Spleen (tissue), 11 donors: ENCODE data around the gene ACER3. TPM values are rescaled to one million over a fixed set of nuclear protein-coding genes. Genes with fewer than 3 reads are reported as not detected.
"Not testable (repeated sequence)": the region's sequence is repeated elsewhere in the genome, so short reads cannot be mapped to it uniquely, and the experiment has no call there.

Experiments used
- DNase-seq: peaks from one replicate; pipeline ENCODE4 v3.0.0-alpha.2; 2020
- H3K27ac ChIP-seq, 8 donors: fragments of 200-600 bp; sonication (generic) in 7 of 8; 1 replicate in 4 of 8; 2 replicates in 4 of 8; pipeline versions ENCODE4 v1.5.0 to v1.8.0; 2016 to 2021; ENCODE audit warnings: inconsistent platforms in 4 of 8, mild to moderate bottlenecking in 4 of 8, moderate library complexity in 1 of 8
- H3K27me3 ChIP-seq, 7 donors: fragments of 200-600 bp; sonication (generic) in 6 of 7; replicated peaks in 1 of 7; 1 replicate in 4 of 7; 2 replicates in 3 of 7; pipeline versions ENCODE4 v1.5.0 to v1.8.0; 2016 to 2021; ENCODE audit warnings: inconsistent platforms in 3 of 7, mild to moderate bottlenecking in 1 of 7
- H3K36me3 ChIP-seq, 6 donors: fragments of 200-600 bp; sonication (generic) in 5 of 6; 1 replicate in 4 of 6; 2 replicates in 2 of 6; pipeline versions ENCODE4 v1.5.0 to v1.8.0; 2016 to 2021; ENCODE audit warnings: inconsistent platforms in 2 of 6
- H3K4me1 ChIP-seq, 6 donors: fragments of 200-600 bp; sonication (generic) in 5 of 6; 1 replicate in 3 of 6; 2 replicates in 3 of 6; pipeline versions ENCODE4 v1.5.0 to v1.8.0; 2016 to 2021; ENCODE audit warnings: inconsistent platforms in 3 of 6
- H3K4me3 ChIP-seq, 8 donors: fragments of 200-600 bp; sonication (generic) in 7 of 8; 1 replicate in 4 of 8; 2 replicates in 4 of 8; pipeline versions ENCODE4 v1.5.0 to v1.8.0; 2016 to 2021; ENCODE audit warnings: inconsistent platforms in 4 of 8, mild to moderate bottlenecking in 4 of 8, moderate library complexity in 2 of 8
- H3K9me3 ChIP-seq, 8 donors: fragments of 200-600 bp; sonication (generic) in 7 of 8; 1 replicate in 4 of 8; 2 replicates in 4 of 8; pipeline versions ENCODE4 v1.5.0 to v1.8.0; 2016 to 2021; ENCODE audit warnings: inconsistent platforms in 4 of 8
- CTCF ChIP-seq, 11 experiments: fragments of 200-600 bp in 7 of 11; fragments of 450-650 bp in 4 of 11; sonication (generic) in 4 of 11; IDR thresholded peaks in 8 of 11; conservative IDR thresholded peaks in 3 of 11; 1 replicate in 7 of 11; 2 replicates in 4 of 11; pipeline versions ENCODE4 v1.4.0 to v1.8.0; 2016 to 2021; ENCODE audit warnings: antibody characterized with exemption in 11 of 11, inconsistent platforms in 4 of 11, mild to moderate bottlenecking in 1 of 11
- POLR2A ChIP-seq, 3 donors: fragments of 450-650 bp; IDR thresholded peaks; one replicate each; pipeline ENCODE4 v1.5.1; 2017; ENCODE audit warnings: antibody characterized with exemption in 3 of 3, mild to moderate bottlenecking in 1 of 3
- POLR2AphosphoS5 ChIP-seq, 3 donors: sonication (generic); formaldehyde crosslinking; IDR thresholded peaks; one replicate each; pipeline ENCODE4 v1.5.1; 2017; ENCODE audit warnings: antibody characterized with exemption in 3 of 3
- WGBS, 5 donors: extraction: QIAGEN DNeasy Blood & Tissue Kit in 3 of 5; methylation state at CpG; one replicate each; pipeline versions ENCODE4 v1.1.5 to v1.1.7; 2013 to 2018; 5-methylcytosine and 5-hydroxymethylcytosine counted together
- intact Hi-C: fragments of 100-400 bp; cut with DNase I; formaldehyde crosslinking; loops from one replicate; pipeline ENCODE4 v1.15.0; 2023; ENCODE audit warnings: low total_unique reads
- polyA plus RNA-seq, 3 donors: library from polyadenylated mRNA; stranded (reverse); fragments of 200-250 nt; gene quantifications; one replicate each; pipeline ENCODE4 v1.2.1, GENCODE V29; 2013
- total RNA-seq, 7 donors: library from RNA; depleted of rRNA in 3 of 7; stranded (reverse); fragments of >200 nt in 3 of 7; fragmentation: NEBNext Ultra II Directional in 4 of 7; extraction: Animal tissue kit (Norgen Biotek cat#: 25700) in 4 of 7; gene quantifications; one replicate each; pipeline versions ENCODE4 v1.1.0 to v1.2.1, GENCODE V29; 2016 to 2021
- donor health status: healthy with polysubstance abuse.
- donor health status: DM: no; HTN: no; CAD: no; lungs with moderate emphysema.
- donor health status: DM: no; HTN: no; CAD: no.
- donor health status: Bipolar disorder and iron deficiency.
- donor health status: healthy.
- donor health status: DM: no; HTN: no; CAD: no.
- donor health status: DM: yes; HTN: yes; CAD: no.

Gene ACER3
- total and polyA plus RNA-seq, 10 donors: 2.9 to 52.2 (median 32.1) TPM

DNA sequence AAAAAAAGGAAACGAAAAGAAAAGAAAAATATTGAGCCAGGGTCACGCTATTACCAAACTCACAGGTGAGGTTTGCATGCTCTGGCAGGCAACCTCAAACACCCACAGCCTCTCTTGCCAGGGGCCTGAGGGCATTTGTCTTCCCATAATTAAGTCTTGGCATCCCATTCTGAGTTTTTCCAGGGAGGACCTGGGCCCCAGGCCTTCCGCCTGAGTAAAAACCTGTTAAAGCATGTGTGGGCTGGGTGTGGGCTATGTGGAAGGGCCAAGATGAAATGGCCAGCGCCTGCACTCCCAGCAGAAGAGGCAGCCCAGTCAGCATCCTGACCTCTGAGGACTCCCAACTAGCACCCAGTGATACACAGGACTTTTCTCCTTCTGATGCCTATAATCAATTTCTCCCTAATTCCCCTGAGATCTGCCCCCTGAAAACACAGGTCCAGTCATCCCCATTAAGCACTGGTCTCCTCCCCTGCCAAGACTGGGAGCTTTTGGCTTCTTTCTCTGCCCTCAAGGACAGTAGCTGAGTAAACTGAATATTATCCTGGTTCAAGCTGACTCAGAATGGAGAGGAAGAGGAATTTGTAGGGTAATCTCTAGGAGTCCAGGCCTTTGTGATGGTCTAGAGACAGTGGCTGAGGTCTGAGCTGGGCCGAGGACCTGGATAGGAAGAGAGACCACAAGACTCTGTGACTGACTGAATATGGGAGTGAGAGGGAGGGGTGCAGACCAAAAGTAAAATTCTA, 35.6 kb upstream of the ACER3 start:
- H3K4me3 ChIP-seq: no peak overlapping the region
- intact Hi-C loops: no loop called here
- DNase-seq: no peak
- no peaks in the 10 kb centered on the region for H3K27me3 ChIP-seq
- peaks cover 0 to 42% (median 25%) of the 10 kb centered on the region in 6 donors for H3K4me1 ChIP-seq
- no peaks in the 10 kb centered on the region for H3K9me3 ChIP-seq
- H3K27ac ChIP-seq: peak overlapping the region in 5 of 8 donors; percentile 34 to 84 (median 75)
- TF ChIP-seq POLR2A (IDR thresholded peaks at IDR 0.05) (no peak), POLR2AphosphoS5 (IDR thresholded peaks at IDR 0.05) (no peak), CTCF (IDR thresholded peaks at IDR 0.05 in 8 of 11, conservative IDR thresholded peaks at IDR 0.05 in 3 of 11) (no peak)
- WGBS, 5 donors: 67 to 86% (median 80%) methylated on average over 5 of the region's 5 CpGs
- no peaks in the 10 kb centered on the region for H3K36me3 ChIP-seq

DNA sequence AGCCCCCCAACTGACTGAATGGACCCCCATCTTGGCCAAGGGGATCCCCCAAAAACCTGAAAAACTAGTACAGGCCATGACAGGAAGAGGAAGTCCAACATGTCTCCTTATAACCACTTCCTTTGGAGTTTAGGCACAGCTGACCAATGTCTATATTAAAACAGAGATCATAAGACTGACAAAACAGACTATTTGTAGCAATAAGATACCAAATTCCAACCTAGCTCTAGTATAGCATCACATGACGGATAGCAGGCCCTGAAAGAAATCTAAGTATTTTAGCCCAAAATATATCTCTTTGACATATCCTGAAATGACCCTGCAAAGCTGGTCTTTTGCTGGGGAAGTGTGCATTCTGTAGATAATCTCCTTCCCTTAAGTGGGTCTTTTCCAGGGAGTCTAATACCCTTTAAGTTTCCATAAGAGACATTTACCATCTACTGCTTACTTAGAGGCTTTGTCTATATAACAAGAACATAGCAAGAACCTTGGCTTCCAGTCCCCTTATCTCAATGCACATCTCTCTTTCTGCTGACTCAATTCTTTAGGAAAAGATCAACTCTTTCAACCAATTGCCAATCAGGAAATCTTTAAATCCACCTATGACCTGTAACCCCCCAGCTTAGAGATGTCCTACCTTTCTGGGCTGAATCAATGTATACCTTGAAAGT, 34.9 kb upstream of the ACER3 start:
- intact Hi-C loops: no loop called here
- no peaks in the 10 kb centered on the region for H3K27me3 ChIP-seq
- no peak for DNase-seq
- H3K36me3 ChIP-seq: no peaks in the 10 kb centered on the region
- WGBS, 5 donors: 61 to 72% (median 68%) methylated on average over 1 of the region's 1 CpG
- H3K4me1 ChIP-seq: peaks cover 0 to 38% (median 23%) of the 10 kb centered on the region in 6 donors
- H3K9me3 ChIP-seq: no peaks in the 10 kb centered on the region
- no peak overlapping the region for H3K4me3 ChIP-seq
- no peak for TF ChIP-seq CTCF (IDR thresholded peaks at IDR 0.05 in 8 of 11, conservative IDR thresholded peaks at IDR 0.05 in 3 of 11)
- TF ChIP-seq POLR2AphosphoS5 (IDR thresholded peaks at IDR 0.05): no peak
- no peak for TF ChIP-seq POLR2A (IDR thresholded peaks at IDR 0.05)
- peak overlapping the region in 4 of 8 donors; percentile 34 to 84 (median 74) for H3K27ac ChIP-seq

DNA sequence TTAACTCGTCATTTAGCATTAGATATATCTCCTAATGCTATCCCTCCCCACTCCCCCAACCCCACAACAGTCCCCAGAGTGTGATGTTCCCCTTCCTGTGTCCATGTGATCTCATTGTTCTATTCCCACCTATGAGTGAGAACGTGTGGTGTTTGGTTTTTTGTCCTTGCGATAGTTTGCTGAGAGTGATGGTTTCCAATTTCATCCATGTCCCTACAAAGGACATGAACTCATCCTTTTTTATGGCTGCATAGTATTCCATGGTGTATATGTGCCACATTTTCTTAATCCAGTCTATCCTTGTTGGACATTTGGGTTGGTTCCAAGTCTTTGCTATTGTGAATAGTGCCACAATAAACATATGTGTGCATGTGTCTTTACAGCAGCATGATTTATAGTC, 34.2 kb upstream of the ACER3 start:
- DNase-seq, H3K4me3 ChIP-seq, H3K36me3 ChIP-seq, H3K27me3 ChIP-seq, intact Hi-C loops, H3K27ac ChIP-seq, H3K9me3 ChIP-seq: not testable (repeated sequence)
- peaks cover 0 to 38% (median 23%) of the 10 kb centered on the region in 6 donors for H3K4me1 ChIP-seq
- 84 to 99% (median 87%) methylated on average over 3 of the region's 3 CpGs for WGBS, 5 donors

GRCh38 chr11:76827005-76827404, 33.7 kb upstream of the ACER3 start:
- H3K4me3 ChIP-seq, DNase-seq, H3K27me3 ChIP-seq, H3K27ac ChIP-seq, H3K36me3 ChIP-seq, intact Hi-C loops, H3K9me3 ChIP-seq: not testable (repeated sequence)
- peaks cover 0 to 38% (median 23%) of the 10 kb centered on the region in 6 donors for H3K4me1 ChIP-seq

GRCh38 chr11:76830639-76831327, 29.9 kb upstream of the ACER3 start:
- Histone ChIP-seq H3K4me1 (peaks cover 0 to 22% (median 6%) of the 10 kb centered on the region in 6 donors), H3K36me3 (no peaks in the 10 kb centered on the region), H3K4me3 (no peak overlapping the region), H3K27ac (peak overlapping the region in 3 of 8 donors; percentile 16 to 40 (median 17)), H3K9me3 (no peaks in the 10 kb centered on the region), H3K27me3 (no peaks in the 10 kb centered on the region)
- TF ChIP-seq POLR2AphosphoS5 (IDR thresholded peaks at IDR 0.05): no peak
- no peak for TF ChIP-seq CTCF (IDR thresholded peaks at IDR 0.05 in 8 of 11, conservative IDR thresholded peaks at IDR 0.05 in 3 of 11)
- no peak for TF ChIP-seq POLR2A (IDR thresholded peaks at IDR 0.05)
- 86 to 91% (median 90%) methylated on average over 9 of the region's 9 CpGs for WGBS, 5 donors
- no peak for DNase-seq
- intact Hi-C loops: no loop called here
